A673 (cell line): ENCODE results near the gene RNPS1. TPM values are rescaled to one million over a fixed set of nuclear protein-coding genes. Genes with fewer than 3 reads are reported as not detected.

ENCODE experiments used
- BruUV-seq: library from RNA; stranded (reverse); fragments of 400-500 nt; replicated peaks from 2 replicates; lab custom pipeline; 2021; lab: Mats Ljungman, UMichigan
- CTCF ChIA-PET: fragments of 300-600 bp; sonication (Branson Sonifier 250); formaldehyde crosslinking; loops from one replicate; lab custom pipeline; 2022; ENCODE audit warnings: antibody characterized with exemption; lab: Charles Lee
- POLR2A ChIA-PET: fragments of 300-600 bp; sonication (Branson Sonifier 250); formaldehyde crosslinking; loops from one replicate; lab custom pipeline; 2022; ENCODE audit warnings: antibody characterized with exemption; ENCODE audit not compliant: low non-redundant PET; lab: Charles Lee
- DNase-seq: peaks from one replicate; pipeline ENCODE4 v3.0.0-alpha.2; 2015; ENCODE audit warnings: low spot score
- H3K27ac ChIP-seq: fragments of 200-600 bp; sonication (generic); 2 replicates; pipeline ENCODE4 v1.5.1; 2016; ENCODE audit warnings: mixed run types, low read depth, mild to moderate bottlenecking, mixed read lengths, antibody characterized with exemption, low read length; ENCODE audit not compliant: poor library complexity, severe bottlenecking
- H3K27me3 ChIP-seq: fragments of 200-600 bp; sonication (generic); replicated peaks from 2 replicates; pipeline ENCODE4 v1.6.1; 2017; ENCODE audit warnings: mixed run types, low read depth, mild to moderate bottlenecking, mixed read lengths, antibody characterized with exemption, low read length; ENCODE audit not compliant: insufficient read depth, poor library complexity
- H3K36me3 ChIP-seq: fragments of 200-600 bp; sonication (generic); 2 replicates; pipeline ENCODE4 v1.6.1; 2016; ENCODE audit warnings: mixed run types, mild to moderate bottlenecking, mixed read lengths, antibody characterized with exemption, low read length; ENCODE audit not compliant: insufficient read depth, poor library complexity, severe bottlenecking
- H3K4me1 ChIP-seq: fragments of 200-600 bp; sonication (generic); 2 replicates; pipeline ENCODE4 v1.6.1; 2017; ENCODE audit warnings: mixed run types, mild to moderate bottlenecking, mixed read lengths, antibody characterized with exemption, low read length; ENCODE audit not compliant: insufficient read depth, poor library complexity, severe bottlenecking
- H3K4me3 ChIP-seq: fragments of 200-600 bp; sonication (generic); 2 replicates; pipeline ENCODE4 v1.5.1; 2016; ENCODE audit warnings: low read depth, mixed run types, mild to moderate bottlenecking, mixed read lengths, low read length; ENCODE audit not compliant: poor library complexity, severe bottlenecking
- H3K9me3 ChIP-seq: fragments of 200-600 bp; sonication (generic); 2 replicates; pipeline ENCODE4 v1.6.1; 2016; ENCODE audit warnings: mixed run types, low read depth, mild to moderate bottlenecking, mixed read lengths, antibody characterized with exemption, low read length; ENCODE audit not compliant: poor library complexity, severe bottlenecking
- CTCF ChIP-seq: fragments of 300-800, 200-600 bp; sonication (generic); conservative IDR thresholded peaks from 2 replicates; pipeline ENCODE4 v1.5.1; 2017; ENCODE audit warnings: low read depth, mild to moderate bottlenecking, antibody characterized with exemption, low read length, moderate library complexity, mixed read lengths
- EZH2 ChIP-seq: fragments of 200-600 bp; sonication (generic); IDR thresholded peaks from 2 replicates; pipeline ENCODE4 v1.6.1; 2017; ENCODE audit warnings: borderline replicate concordance, low read depth, mild to moderate bottlenecking, mixed read lengths, antibody characterized with exemption, low read length; ENCODE audit not compliant: poor library complexity, severe bottlenecking
- intact Hi-C: fragments of 100-400 bp; cut with micrococcal nuclease; formaldehyde crosslinking; loops from one replicate; pipeline ENCODE4 v1.10.0; 2022; ENCODE audit not compliant: unreplicated experiment
- total RNA-seq: library from RNA; stranded (reverse); gene quantifications from 2 replicates; pipeline ENCODE4 v1.2.3, GENCODE V29; 2021

RNPS1 gene
- total RNA-seq, 1 experiment from 2014 or later, result 345 TPM

- intact Hi-C loops, result no loop called here
- Histone ChIP-seq H3K4me1 (no peaks in the 10 kb centered on the region), H3K4me3 (no peak overlapping the region), H3K36me3 (no peaks in the 10 kb centered on the region), H3K9me3 (no peaks in the 10 kb centered on the region), H3K27ac (no peak overlapping the region), H3K27me3 (no peaks in the 10 kb centered on the region)
- no peak for DNase-seq
- no peak for TF ChIP-seq EZH2
- no peak for TF ChIP-seq CTCF
- CTCF ChIA-PET, result interaction anchor here (0.5 kb wide), 1 partner anchor 86 kb away, joined by 3 read pairs; no protein-coding TSS in a partner anchor
- BruUV-seq, result no TSS peak
- POLR2A ChIA-PET, result no interaction called here
These were observed 27.3 kb upstream of the RNPS1 start for GRCh38 chr16:2295056-2295798.

- no peak overlapping the region for H3K4me3 ChIP-seq
- H3K9me3 ChIP-seq, result no peaks in the 10 kb centered on the region
- H3K27me3 ChIP-seq, result no peaks in the 10 kb centered on the region
- no peak for TF ChIP-seq EZH2
- TF ChIP-seq CTCF, result no peak
- no peak overlapping the region for H3K27ac ChIP-seq
- H3K4me1 ChIP-seq, result no peaks in the 10 kb centered on the region
- no TSS peak for BruUV-seq
- CTCF ChIA-PET, result no interaction called here
- DNase-seq, result no peak
- POLR2A ChIA-PET, result no interaction called here
- intact Hi-C loops, result no loop called here
- no peaks in the 10 kb centered on the region for H3K36me3 ChIP-seq
These were observed 24.3 kb upstream of the RNPS1 start for GRCh38 chr16:2292221-2292620.

- H3K27me3 ChIP-seq, result no peaks in the 10 kb centered on the region
- CTCF ChIA-PET, result no interaction called here
- no peak for DNase-seq
- H3K4me1 ChIP-seq, result no peaks in the 10 kb centered on the region
- TF ChIP-seq CTCF, result no peak
- no peak for TF ChIP-seq EZH2
- H3K4me3 ChIP-seq, result no peak overlapping the region
- POLR2A ChIA-PET, result no interaction called here
- intact Hi-C loops, result no loop called here
- H3K9me3 ChIP-seq, result no peaks in the 10 kb centered on the region
- H3K27ac ChIP-seq, result no peak overlapping the region
- no TSS peak for BruUV-seq
- no peaks in the 10 kb centered on the region for H3K36me3 ChIP-seq
These were observed 21.4 kb upstream of the RNPS1 start for GRCh38 chr16:2289282-2289681.
